D721Med (cell line): Measurements from ENCODE around the gene ZFHX3.

Source experiments
- DNase-seq: peaks from one replicate; pipeline ENCODE4 v3.0.0; 2011; ENCODE audit warnings: low spot score; ENCODE audit not compliant: insufficient read length
- FAIRE-seq: peaks from 2 replicates; lab custom pipeline; 2011; peaks lifted over from hg19 to GRCh38; lab: Jason Lieb, UNC
- TF ChIP-seq, protein P1 (sequence below): IDR thresholded peaks from 2 replicates; pipeline ENCODE4 v1.5.1; 2012; ENCODE audit warnings: mild to moderate bottlenecking, control low read depth; ENCODE audit not compliant: insufficient read depth; ENCODE audit errors: missing control alignments

Gene ZFHX3

DNA sequence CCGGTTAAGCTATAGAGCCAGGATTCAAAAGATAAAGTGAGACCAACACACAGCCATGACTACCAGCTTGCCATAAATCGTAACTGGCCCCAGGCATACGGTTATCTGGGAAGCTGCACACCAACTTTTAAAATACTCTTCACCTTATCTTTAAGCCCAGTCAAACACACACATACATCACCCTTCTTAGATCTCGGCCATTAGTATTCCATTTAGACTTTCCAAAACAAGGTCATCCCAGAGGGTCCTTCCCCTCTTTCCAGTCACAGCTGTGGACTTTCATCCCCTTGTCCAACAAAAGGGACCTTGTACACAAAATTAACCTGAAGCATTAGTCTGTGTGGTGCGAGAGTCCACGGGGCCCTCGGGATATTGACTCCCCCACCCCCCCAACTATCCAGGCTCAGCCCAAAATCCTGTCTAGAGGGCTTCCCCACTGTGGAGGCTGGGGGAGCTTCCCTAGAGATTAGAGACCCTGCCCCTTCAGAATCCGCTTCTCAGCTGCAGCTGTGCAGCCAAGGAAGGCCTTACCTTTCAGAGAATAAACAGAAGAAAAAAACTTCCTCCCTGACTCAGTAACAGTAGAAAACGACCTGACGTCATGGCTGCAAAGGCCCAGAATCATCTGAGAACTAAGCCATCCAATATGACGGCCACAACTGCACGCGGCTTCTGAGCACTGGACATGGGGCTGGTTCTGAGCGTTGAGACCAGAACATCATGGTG, 9.9 kb downstream of the ZFHX3 start:
- no peak for FAIRE-seq
- DNase-seq = no peak
- TF ChIP-seq, protein P1, sequence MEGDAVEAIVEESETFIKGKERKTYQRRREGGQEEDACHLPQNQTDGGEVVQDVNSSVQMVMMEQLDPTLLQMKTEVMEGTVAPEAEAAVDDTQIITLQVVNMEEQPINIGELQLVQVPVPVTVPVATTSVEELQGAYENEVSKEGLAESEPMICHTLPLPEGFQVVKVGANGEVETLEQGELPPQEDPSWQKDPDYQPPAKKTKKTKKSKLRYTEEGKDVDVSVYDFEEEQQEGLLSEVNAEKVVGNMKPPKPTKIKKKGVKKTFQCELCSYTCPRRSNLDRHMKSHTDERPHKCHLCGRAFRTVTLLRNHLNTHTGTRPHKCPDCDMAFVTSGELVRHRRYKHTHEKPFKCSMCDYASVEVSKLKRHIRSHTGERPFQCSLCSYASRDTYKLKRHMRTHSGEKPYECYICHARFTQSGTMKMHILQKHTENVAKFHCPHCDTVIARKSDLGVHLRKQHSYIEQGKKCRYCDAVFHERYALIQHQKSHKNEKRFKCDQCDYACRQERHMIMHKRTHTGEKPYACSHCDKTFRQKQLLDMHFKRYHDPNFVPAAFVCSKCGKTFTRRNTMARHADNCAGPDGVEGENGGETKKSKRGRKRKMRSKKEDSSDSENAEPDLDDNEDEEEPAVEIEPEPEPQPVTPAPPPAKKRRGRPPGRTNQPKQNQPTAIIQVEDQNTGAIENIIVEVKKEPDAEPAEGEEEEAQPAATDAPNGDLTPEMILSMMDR = no peak

- no peak for DNase-seq
- TF ChIP-seq, protein P1 = no peak
- FAIRE-seq = no peak
These were observed 10.6 kb downstream of the ZFHX3 start for GRCh38 chr16:73037331-73037745.

DNA sequence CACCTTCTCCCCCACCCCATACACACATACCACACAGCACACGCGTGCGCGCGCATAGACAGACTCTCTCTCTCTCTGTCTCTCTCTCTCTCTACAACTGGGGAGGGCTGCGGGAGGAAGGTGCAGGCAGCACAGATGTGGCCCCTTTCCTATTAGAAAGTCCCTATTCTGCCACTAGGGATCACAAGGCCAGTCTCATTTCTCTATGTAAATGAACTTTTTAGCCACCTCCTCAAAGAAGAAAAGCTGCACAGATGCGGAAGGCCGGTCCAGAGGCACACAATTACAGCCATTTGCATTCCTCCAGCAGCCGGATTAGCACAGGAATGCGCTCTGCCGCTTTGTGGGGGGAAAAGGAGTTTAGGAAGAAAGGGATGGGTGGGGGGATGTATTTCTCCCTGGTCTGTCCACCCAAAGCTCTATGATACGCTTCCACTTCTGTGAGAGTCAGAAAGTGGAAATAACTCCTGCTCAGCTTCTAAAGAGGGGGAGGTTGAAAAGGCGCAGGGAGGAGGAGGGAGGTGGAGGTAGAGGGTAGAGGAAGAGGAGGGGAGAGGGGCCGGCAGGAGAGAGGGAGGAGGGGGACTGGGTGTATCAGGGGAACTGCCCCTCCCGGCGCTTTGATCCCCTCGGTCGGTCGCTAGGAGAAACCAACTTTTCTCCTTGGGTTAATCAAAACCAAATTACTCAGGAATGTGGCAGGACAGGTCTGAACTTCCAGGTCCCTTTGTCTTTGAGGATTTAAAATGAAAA, 11.7 kb downstream of the ZFHX3 start:
- TF ChIP-seq, protein P1 = no peak
- DNase-seq (no peak), FAIRE-seq (no peak)

- no peak for FAIRE-seq
- no peak for DNase-seq
- TF ChIP-seq, protein P1 = no peak
These were observed 13.6 kb downstream of the ZFHX3 start for GRCh38 chr16:73034374-73034773.

- FAIRE-seq = no peak
- DNase-seq = no peak
- TF ChIP-seq, protein P1 = no peak
These were observed 14.5 kb downstream of the ZFHX3 start for GRCh38 chr16:73033271-73033998.

- FAIRE-seq (no peak), DNase-seq (no peak)
- TF ChIP-seq, protein P1 = no peak
These were observed 15.2 kb downstream of the ZFHX3 start for GRCh38 chr16:73032541-73033270.
